Spleen (tissue), 7 donors: ENCODE data around the gene PRIM2.
"Not testable (repeated sequence)": the region's sequence is repeated elsewhere in the genome, so short reads cannot be mapped to it uniquely, and the experiment has no call there.

Experiments
- POLR2AphosphoS5 ChIP-seq, 3 donors: sonication (generic); formaldehyde crosslinking; IDR thresholded peaks; one replicate each; pipeline ENCODE4 v1.5.1; 2017; ENCODE audit warnings: antibody characterized with exemption in 3 of 3
- TF ChIP-seq, protein P1 (sequence below), 11 experiments: fragments of 200-600 bp in 7 of 11; fragments of 450-650 bp in 4 of 11; sonication (generic) in 4 of 11; IDR thresholded peaks in 8 of 11; conservative IDR thresholded peaks in 3 of 11; 1 replicate in 7 of 11; 2 replicates in 4 of 11; pipeline versions ENCODE4 v1.4.0 to v1.8.0; 2016 to 2021; ENCODE audit warnings: antibody characterized with exemption in 11 of 11, inconsistent platforms in 4 of 11, mild to moderate bottlenecking in 1 of 11
- donor health status: DM: no; HTN: no; CAD: no; lungs with moderate emphysema.
- donor health status: DM: no; HTN: no; CAD: no.
- donor health status: DM: no; HTN: no; CAD: no.

DNA sequence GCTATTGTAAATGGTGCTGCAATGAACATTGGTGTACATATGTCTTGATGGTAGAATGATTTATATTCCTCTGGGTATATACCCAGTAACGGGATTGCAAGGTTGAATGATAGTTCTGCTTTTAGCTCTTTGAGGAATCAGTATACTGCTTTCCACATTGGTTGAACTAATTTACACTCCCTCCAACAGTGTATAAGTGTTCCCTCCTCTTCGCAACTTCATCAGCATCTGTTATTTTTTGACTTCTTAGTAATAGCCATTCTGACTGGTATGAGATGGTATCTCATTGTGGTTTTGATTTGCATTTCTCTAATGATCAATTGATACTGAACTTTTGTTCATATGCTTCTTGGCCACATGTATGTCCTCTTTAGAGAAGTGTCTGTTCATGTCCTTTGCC is 73.4 kb downstream of the PRIM2 start:
- TF ChIP-seq, protein P1, sequence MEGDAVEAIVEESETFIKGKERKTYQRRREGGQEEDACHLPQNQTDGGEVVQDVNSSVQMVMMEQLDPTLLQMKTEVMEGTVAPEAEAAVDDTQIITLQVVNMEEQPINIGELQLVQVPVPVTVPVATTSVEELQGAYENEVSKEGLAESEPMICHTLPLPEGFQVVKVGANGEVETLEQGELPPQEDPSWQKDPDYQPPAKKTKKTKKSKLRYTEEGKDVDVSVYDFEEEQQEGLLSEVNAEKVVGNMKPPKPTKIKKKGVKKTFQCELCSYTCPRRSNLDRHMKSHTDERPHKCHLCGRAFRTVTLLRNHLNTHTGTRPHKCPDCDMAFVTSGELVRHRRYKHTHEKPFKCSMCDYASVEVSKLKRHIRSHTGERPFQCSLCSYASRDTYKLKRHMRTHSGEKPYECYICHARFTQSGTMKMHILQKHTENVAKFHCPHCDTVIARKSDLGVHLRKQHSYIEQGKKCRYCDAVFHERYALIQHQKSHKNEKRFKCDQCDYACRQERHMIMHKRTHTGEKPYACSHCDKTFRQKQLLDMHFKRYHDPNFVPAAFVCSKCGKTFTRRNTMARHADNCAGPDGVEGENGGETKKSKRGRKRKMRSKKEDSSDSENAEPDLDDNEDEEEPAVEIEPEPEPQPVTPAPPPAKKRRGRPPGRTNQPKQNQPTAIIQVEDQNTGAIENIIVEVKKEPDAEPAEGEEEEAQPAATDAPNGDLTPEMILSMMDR (IDR thresholded peaks at IDR 0.05 in 8 of 11, conservative IDR thresholded peaks at IDR 0.05 in 3 of 11), result not testable (repeated sequence)
- not testable (repeated sequence) for TF ChIP-seq POLR2AphosphoS5 (IDR thresholded peaks at IDR 0.05)
